Breast epithelium (tissue), 4 donors: Measurements from ENCODE around the gene DLX4. TPM values are rescaled to one million over a fixed set of nuclear protein-coding genes. Genes with fewer than 3 reads are reported as not detected.

Source experiments
- DNase-seq, 2 donors: peaks; one replicate each; pipeline ENCODE4 v3.0.0-alpha.2; 2019; ENCODE audit warnings: low spot score in 2 of 2
- H3K27ac ChIP-seq, 2 donors: fragments of 200-600 bp; sonication (generic) in 1 of 2; one replicate each; pipeline ENCODE4 v1.5.1; 2016 to 2019; ENCODE audit warnings: mild to moderate bottlenecking in 1 of 2
- H3K27me3 ChIP-seq, 2 donors: fragments of 200-600 bp; sonication (generic) in 1 of 2; one replicate each; pipeline versions ENCODE4 v1.5.1 to v1.6.0; 2017 to 2019; ENCODE audit warnings: control low read depth in 1 of 2, mild to moderate bottlenecking in 1 of 2
- H3K36me3 ChIP-seq: fragments of 200-600 bp; one replicate; pipeline ENCODE4 v1.5.1; 2019
- H3K4me1 ChIP-seq, 2 donors: fragments of 200-600 bp; sonication (generic); one replicate each; pipeline ENCODE4 v1.5.1; 2016 to 2019; ENCODE audit warnings: control low read depth in 1 of 2
- H3K4me3 ChIP-seq, 3 donors: fragments of 200-600 bp; sonication (generic); 1 replicate in 2 of 3; 2 replicates in 1 of 3; pipeline ENCODE4 v1.5.1; 2016 to 2019; ENCODE audit warnings: mild to moderate bottlenecking in 3 of 3, moderate library complexity in 2 of 3
- H3K9me3 ChIP-seq, 2 donors: fragments of 200-600 bp; sonication (generic) in 1 of 2; one replicate each; pipeline ENCODE4 v1.5.1; 2016 to 2019; ENCODE audit warnings: control low read depth in 1 of 2
- CTCF ChIP-seq, 3 donors: fragments of 450-650 bp; IDR thresholded peaks; one replicate each; pipeline ENCODE4 v1.5.1; 2016 to 2017; ENCODE audit warnings: antibody characterized with exemption in 3 of 3, mild to moderate bottlenecking in 3 of 3, moderate library complexity in 3 of 3
- POLR2A ChIP-seq: fragments of 450-650 bp; IDR thresholded peaks from one replicate; pipeline ENCODE4 v1.6.1; 2016; ENCODE audit warnings: antibody characterized with exemption, mild to moderate bottlenecking, moderate library complexity
- POLR2AphosphoS5 ChIP-seq, 3 donors: sonication (generic); formaldehyde crosslinking; IDR thresholded peaks; one replicate each; pipeline ENCODE4 v1.6.1; 2017; ENCODE audit warnings: antibody characterized with exemption in 3 of 3
- intact Hi-C: fragments of 100-400 bp; cut with DNase I; formaldehyde crosslinking; loops from one replicate; pipeline ENCODE4 v1.15.1; 2023; ENCODE audit warnings: low total_unique reads
- total RNA-seq, 3 donors: library from RNA; depleted of rRNA; stranded (reverse); fragments of >200 nt; gene quantifications; one replicate each; pipeline ENCODE4 v1.1.0, GENCODE V29; 2016

DLX4 gene
- total RNA-seq, 3 donors from 2014 or later = 0.44 TPM; not detected in 2

GRCh38 chr17:49925921-49926320, 43.1 kb upstream of the DLX4 start:
- Histone ChIP-seq H3K4me1 (no peaks in the 10 kb centered on the region), H3K4me3 (no peak overlapping the region), H3K9me3 (no peaks in the 10 kb centered on the region), H3K27me3 (no peaks in the 10 kb centered on the region), H3K36me3 (no peaks in the 10 kb centered on the region), H3K27ac (no peak overlapping the region)
- DNase-seq = no peak
- TF ChIP-seq POLR2A = no peak
- no peak for TF ChIP-seq POLR2AphosphoS5 (IDR thresholded peaks at IDR 0.05)
- TF ChIP-seq CTCF (IDR thresholded peaks at IDR 0.05) = no peak
- intact Hi-C loops = no loop called here

GRCh38 chr17:49926886-49927285, 42.1 kb upstream of the DLX4 start:
- Histone ChIP-seq H3K4me3 (no peak overlapping the region), H3K4me1 (no peaks in the 10 kb centered on the region), H3K36me3 (no peaks in the 10 kb centered on the region), H3K9me3 (no peaks in the 10 kb centered on the region), H3K27ac (no peak overlapping the region), H3K27me3 (peaks cover 0 to 4% of the 10 kb centered on the region in 2 donors)
- no peak for TF ChIP-seq POLR2A
- TF ChIP-seq CTCF (IDR thresholded peaks at IDR 0.05) = no peak
- TF ChIP-seq POLR2AphosphoS5 (IDR thresholded peaks at IDR 0.05) = no peak
- intact Hi-C loops = no loop called here
- DNase-seq = no peak

DNA sequence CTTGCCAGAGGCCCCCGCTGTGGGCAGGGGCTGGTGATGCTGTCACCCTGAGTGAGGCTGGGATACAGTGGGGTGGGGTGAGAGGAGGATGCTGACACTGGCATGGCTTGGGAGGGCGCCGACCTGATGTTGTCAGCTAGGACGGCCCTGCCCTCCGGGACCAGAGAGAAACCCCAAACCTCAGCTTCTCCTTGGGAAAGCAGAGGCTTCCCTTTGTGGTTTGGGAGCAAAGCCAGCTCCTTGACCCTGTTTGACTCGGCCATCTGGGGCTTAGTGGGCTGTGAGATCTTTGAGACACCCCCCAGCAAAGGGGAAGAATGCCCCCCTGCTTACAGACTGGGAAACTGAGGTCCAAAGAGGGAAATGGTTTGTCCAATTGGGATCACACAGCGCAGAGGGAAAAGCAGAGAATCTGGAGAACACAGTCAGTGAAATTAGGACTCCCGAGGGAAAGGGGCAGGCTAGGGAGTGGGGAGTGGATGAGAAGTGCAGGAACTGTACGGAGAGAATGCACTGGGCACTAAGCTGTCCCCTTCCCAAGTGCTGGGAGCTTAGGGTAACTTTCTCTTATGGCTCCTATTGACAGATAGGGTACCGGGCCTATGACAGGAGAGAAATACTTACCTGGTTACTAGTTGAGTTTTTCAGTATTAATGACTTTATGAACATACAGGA, 40.7 kb upstream of the DLX4 start:
- no peak for DNase-seq
- Histone ChIP-seq H3K27ac (no peak overlapping the region), H3K36me3 (no peaks in the 10 kb centered on the region), H3K27me3 (peaks cover 0 to 7% of the 10 kb centered on the region in 2 donors), H3K4me1 (no peaks in the 10 kb centered on the region), H3K4me3 (no peak overlapping the region), H3K9me3 (no peaks in the 10 kb centered on the region)
- TF ChIP-seq CTCF (IDR thresholded peaks at IDR 0.05) (no peak), POLR2A (no peak), POLR2AphosphoS5 (IDR thresholded peaks at IDR 0.05) (no peak)
- intact Hi-C loops = no loop called here

DNA sequence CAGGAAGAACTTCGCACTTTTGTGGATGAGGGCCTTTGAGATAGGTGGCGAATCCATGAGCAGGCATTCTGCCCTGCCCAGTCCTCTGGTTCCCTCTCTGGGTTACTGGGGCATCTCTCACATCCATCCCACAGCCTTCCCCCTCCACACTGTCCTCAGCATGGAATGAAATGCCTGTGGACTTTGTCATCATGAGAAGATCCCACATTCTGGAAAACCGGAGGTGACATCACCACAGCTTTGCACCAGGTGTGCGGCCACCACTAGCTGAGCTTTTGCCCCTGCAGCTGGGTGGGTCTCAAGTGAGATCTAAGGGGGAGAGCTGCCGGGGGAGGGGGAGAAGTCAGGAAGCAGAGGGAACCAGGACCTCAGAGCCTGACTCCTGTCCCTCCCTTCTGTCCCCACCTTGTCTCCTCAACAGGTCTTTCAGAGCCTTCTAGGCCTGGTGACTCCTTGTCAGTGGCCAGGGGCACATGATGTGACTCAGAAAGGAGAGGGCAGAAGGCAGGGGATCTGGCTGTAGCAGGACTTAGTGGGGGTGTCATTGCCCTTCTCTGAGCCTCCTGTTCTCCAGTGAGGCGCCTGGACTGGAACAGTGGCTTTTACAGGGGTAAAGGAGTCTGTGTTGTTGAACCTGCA, 40.0 kb upstream of the DLX4 start:
- Histone ChIP-seq H3K36me3 (no peaks in the 10 kb centered on the region), H3K4me1 (no peaks in the 10 kb centered on the region), H3K9me3 (no peaks in the 10 kb centered on the region), H3K27me3 (peaks cover 0 to 7% of the 10 kb centered on the region in 2 donors), H3K27ac (no peak overlapping the region), H3K4me3 (no peak overlapping the region)
- intact Hi-C loops = no loop called here
- DNase-seq = no peak
- TF ChIP-seq CTCF (IDR thresholded peaks at IDR 0.05) (no peak), POLR2AphosphoS5 (IDR thresholded peaks at IDR 0.05) (no peak), POLR2A (no peak)

GRCh38 chr17:49930880-49931279, 38.1 kb upstream of the DLX4 start:
- no peak for DNase-seq
- Histone ChIP-seq H3K4me3 (no peak overlapping the region), H3K36me3 (no peaks in the 10 kb centered on the region), H3K4me1 (no peaks in the 10 kb centered on the region), H3K27ac (no peak overlapping the region), H3K9me3 (no peaks in the 10 kb centered on the region), H3K27me3 (peaks cover 0 to 7% of the 10 kb centered on the region in 2 donors)
- TF ChIP-seq POLR2A = no peak
- TF ChIP-seq CTCF (IDR thresholded peaks at IDR 0.05) = no peak
- no peak for TF ChIP-seq POLR2AphosphoS5 (IDR thresholded peaks at IDR 0.05)
- intact Hi-C loops = no loop called here
